H1 (cell line): ENCODE measurements around the gene LRRC8D.

Source experiments
- ATF2 ChIP-seq: IDR thresholded peaks from 2 replicates; pipeline ENCODE4 v1.6.1; 2012; ENCODE audit warnings: low read length, inconsistent platforms
- CTCF ChIP-seq, 3 experiments: IDR thresholded peaks; 1 replicate in 2 of 3; 2 replicates in 1 of 3; pipeline versions ENCODE4 v1.5.1 to v1.6.1; 2011; ENCODE audit warnings: low read length in 3 of 3, mild to moderate bottlenecking in 3 of 3, inconsistent platforms in 2 of 3, low read depth in 1 of 3, moderate library complexity in 1 of 3; ENCODE audit not compliant: insufficient read depth in 1 of 3; ENCODE audit errors: control extremely low read depth in 1 of 3
- JUND ChIP-seq: IDR thresholded peaks from 2 replicates; pipeline ENCODE4 v1.6.1; 2011; ENCODE audit warnings: mild to moderate bottlenecking, improper control_type of control experiment, low read length
- POLR2A ChIP-seq, 2 experiments: IDR thresholded peaks; 1 replicate in 1 of 2; 2 replicates in 1 of 2; pipeline ENCODE4 v1.6.1; 2011; ENCODE audit warnings: low read depth in 2 of 2, low read length in 2 of 2, mild to moderate bottlenecking in 2 of 2; ENCODE audit errors: control extremely low read depth in 1 of 2
- TEAD4 ChIP-seq: IDR thresholded peaks from 2 replicates; pipeline ENCODE4 v1.6.1; 2012; ENCODE audit warnings: low read depth, low read length, inconsistent platforms, mixed read lengths

GRCh38 chr1:89806616-89807015, 14.2 kb upstream of the LRRC8D start:
- TF ChIP-seq ATF2 (no peak), TEAD4 (no peak), CTCF (IDR thresholded peaks at IDR 0.05; ENCODE audit: control extremely low read depth in 1 of 3, insufficient read depth in 1 of 3, low read depth in 1 of 3, low read length in 3 of 3) (no peak), POLR2A (IDR thresholded peaks at IDR 0.05; ENCODE audit: control extremely low read depth in 1 of 2, low read depth in 2 of 2, low read length in 2 of 2) (no peak), JUND (no peak)
